GM18526 (cell line): ENCODE measurements around the gene FUZ.

Experiments used
- POLR2A ChIP-seq: IDR thresholded peaks from 3 replicates; pipeline ENCODE4 v1.6.1; 2011; ENCODE audit not compliant: insufficient read length; ENCODE audit errors: extremely low read depth

FUZ gene

DNA sequence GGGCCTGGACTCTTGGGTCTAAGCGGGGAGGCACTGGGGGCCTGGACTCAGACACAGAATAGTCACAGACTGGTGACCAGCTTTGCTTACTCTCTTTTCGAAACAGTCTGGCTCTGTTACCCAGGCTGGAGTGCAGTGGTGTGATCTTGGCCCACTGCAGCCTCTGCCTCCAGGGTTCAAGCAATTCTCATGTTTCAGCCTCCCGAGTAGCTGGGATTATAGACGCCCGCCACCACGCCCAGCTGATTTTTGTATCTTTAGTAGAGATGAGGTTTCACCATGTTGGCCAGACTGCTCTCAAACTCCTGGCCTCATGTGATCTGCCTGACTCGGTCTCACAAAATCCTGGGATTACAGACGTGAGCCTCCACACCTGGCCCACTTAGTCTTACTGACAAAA lies 16.1 kb upstream of the FUZ start:
- no peak for TF ChIP-seq POLR2A

DNA sequence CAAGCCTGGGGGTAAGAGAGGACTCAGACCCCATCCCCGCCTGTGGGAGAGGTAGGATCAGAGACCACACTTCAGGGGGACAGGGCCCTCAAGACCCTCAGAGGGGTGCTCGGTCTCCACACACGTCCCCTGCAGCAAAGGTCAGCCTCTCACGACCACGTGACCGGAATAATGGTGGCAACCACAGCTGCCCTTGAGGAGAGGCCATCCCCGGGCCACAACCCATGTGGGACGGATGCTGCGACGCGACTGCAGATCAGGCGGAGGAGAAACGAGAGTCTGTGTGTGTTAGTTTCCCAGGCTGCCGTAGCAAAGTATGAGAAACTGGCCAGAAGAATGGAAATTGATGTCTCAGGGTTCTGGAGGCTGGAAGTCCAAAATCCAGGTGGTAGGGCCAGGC lies 13.9 kb upstream of the FUZ start:
- no peak for TF ChIP-seq POLR2A

DNA sequence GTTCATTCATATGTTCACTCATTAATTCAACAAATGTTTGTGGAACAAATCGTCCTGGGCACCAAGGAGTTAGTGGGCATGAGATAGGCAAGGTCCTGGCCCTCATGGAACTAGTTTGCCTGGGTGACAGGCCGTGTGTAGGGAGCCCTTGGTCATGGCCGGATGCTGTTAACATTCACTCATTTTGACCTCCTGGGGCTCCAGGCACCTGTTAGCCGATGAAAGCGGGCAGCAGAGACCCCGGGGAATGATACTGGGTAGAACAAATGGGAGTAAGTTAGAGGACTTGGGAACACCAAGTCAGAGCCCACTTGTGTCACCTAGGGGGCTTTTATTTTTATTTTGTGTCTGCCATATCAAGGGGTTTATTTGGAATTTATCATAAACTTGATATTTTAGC lies 11.6 kb upstream of the FUZ start:
- TF ChIP-seq POLR2A, result no peak

DNA sequence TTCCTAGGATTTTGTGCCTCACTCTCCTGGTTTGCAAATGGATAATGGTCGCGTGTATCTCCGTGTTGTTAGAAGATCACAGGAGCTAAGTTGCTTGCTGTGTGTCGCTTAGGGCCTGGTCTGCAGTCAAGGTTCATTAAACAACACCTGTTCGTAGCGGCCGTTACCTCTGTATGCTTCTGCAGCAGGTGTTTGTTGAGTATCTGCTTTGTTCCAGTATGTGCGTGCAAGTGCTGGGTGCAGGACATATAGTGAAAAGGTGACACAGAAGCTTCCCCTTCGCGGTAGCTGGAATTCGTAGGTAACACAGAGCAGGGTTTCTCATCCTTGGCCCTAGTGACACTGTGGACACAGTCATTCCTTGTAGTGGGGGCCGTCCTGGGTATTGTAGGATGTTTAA lies 10.4 kb upstream of the FUZ start:
- TF ChIP-seq POLR2A, result no peak

DNA sequence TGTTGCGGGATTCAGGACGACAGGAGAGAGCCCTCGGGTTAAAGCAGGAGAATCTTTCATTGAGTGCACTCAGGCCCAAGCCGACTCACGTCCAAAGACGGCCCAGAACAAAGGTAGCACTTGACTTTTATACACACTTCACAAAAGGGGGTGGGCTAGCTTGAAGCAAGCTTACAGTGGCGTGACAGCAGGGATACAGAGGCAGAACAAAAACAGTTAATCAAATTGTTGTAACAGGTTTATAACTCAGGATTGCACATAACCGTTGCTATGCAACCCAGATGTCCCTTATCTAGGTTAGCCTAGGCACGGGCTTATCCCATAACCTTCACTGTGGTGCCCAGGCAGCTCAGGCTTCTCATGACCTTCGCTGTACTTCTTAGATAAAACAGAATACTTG lies 7.0 kb upstream of the FUZ start:
- TF ChIP-seq POLR2A, result no peak

DNA sequence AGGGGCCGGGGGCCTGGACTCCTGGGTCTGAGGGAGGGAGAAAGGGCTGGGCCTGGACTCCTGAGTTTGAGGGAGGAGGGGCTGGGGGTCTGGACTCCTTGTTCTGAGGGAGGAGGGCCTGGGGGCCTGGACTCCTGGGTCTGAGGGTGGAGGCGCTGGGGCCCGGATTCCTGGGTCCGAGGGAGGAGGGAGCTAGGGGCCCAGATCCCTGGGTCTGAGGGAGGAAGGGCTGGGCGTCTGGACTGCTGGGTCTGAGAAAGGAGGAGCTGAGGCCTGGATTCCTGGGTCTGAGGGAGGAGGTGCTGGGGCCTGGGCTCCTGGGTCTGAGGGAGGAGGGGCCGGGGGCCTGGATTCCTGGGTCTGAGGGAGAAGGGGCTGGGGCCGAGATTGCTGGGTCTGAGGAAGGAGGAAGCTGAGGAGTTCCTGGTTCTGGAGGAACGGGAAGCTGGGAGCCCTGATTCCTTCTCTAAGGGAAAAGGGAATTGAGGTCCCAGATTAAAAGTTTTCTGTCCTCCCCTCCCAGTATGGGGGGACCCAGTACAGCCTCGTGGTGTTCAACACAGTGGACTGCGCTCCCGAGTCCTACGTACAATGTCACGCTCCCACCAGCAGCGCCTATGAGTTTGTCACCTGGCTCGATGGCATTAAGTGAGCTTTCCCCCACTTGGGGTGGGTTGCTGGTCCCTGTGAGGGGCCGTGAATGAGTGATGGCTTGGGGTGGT lies 5.7 kb upstream of the FUZ start:
- TF ChIP-seq POLR2A, result no peak

DNA sequence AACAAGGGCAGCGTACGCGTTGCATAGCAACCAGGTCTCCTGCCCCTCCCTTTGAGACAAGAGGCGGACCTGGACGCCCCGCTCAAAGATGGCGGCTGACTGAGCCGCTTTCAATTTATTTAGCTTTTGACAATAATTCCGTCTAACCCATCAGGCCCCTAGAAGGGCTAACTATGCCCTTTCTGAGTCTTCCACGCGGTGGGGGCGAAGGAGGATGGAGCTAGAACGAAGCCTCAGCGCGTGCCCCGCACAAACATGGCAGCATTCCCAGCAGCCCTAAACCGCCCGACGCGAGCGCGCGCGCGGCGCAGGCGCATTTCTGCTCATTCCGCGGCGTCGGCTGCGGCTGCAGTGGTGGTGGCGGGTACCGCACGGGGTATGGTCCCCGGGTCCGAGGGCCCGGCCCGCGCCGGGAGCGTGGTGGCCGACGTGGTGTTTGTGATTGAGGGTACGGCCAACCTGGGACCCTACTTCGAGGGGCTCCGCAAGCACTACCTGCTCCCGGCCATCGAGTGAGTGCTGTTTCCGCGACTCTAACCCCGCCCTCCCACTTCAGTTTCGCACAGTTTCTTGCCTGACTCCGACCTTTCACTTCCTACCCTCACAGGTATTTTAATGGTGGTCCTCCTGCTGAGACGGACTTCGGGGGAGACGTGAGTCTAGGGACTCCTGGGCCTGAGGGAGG lies 5.0 kb upstream of the FUZ start, which contains the start of gene MED25:
Gene MED25 (plus strand): TSS at position 326 of the 685 bp plus-strand sequence. CDS start 53 bp downstream, at position 379.
- peak; percentile 81 for TF ChIP-seq POLR2A

DNA sequence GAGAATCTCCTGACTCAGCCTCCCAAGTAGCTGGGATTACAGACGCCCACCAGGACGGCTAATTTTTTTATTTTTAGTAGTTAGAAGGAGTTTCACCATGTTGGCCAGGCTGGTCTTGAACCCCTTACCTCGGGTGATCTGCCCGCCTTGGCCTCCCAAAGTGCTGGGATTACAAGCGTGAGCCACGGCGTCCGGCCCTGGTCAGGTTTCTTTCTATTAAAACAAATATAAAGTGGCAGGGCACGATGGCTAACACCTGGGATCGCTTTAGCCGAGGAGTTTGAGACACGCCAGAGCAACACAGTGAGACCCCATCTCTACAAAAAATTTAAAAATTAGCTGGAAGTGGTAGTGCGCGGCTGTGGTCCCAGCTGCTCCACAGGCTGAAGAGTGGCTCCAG lies 3.5 kb upstream of the FUZ start:
- TF ChIP-seq POLR2A, result no peak

DNA sequence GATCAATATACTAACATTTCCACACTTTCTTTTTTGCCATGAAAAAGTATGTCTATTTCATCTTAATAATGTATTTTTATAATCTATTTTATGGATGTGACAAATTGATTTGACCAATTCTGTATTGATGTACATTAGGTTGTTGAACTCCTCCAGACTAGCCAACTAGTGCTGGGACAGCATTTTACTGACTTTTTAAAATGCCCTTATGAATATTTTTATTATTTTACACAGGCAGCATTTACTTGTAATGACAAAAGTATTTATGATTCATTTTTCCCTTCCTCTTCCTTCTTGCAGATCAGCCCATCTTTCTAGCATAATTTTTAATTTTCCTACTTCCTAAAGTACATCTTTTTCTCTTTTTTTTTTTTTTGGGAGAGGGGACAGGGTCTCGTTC lies 918 bp upstream of the FUZ start:
- no peak for TF ChIP-seq POLR2A

DNA sequence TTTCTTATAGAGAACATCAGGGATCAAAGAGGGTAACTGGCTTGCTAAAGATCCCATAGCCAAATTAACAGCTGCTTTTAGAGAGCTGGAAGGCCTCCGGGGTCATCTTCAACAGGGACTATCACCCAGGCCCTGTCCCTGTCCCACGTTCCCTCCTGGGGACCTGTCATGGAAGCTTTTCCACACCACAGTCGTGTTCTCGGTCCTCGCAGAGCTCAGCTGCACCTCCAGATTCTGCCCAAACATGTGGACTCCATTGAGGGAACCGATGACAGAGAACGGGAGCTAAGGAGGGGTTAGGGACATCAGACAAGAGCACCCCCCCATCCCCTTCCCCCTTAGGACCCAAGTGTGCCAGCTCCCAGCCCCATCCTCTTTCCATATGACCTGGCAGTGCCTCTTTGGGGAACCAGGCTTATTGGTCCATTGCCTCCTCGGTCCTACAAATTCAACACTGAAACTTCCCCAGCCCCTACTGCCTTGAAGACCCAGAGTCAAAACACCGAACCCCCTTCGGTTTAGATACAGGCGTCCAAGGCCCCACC lies 568 bp downstream of the FUZ start:
- TF ChIP-seq POLR2A, result no peak

DNA sequence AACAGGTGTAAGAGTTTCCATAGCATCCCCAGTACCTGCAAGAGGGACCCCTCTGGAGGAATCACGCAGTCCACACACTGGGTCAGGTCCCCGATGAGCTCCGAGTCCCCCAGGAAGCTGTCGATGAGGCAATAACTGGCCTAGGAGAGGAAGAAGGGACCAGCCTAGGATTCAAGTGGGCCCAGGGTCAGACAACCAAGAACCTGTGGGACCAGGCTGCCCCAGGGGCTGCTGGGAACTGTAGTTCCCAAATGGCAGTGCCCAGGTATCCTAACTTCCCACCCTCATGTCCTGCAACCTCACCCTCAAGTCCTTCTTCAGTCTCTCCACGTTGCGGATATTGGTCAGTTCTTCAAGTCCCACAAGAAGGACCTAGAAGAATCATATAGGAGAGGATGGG lies 1.8 kb downstream of the FUZ start:
- no peak for TF ChIP-seq POLR2A

DNA sequence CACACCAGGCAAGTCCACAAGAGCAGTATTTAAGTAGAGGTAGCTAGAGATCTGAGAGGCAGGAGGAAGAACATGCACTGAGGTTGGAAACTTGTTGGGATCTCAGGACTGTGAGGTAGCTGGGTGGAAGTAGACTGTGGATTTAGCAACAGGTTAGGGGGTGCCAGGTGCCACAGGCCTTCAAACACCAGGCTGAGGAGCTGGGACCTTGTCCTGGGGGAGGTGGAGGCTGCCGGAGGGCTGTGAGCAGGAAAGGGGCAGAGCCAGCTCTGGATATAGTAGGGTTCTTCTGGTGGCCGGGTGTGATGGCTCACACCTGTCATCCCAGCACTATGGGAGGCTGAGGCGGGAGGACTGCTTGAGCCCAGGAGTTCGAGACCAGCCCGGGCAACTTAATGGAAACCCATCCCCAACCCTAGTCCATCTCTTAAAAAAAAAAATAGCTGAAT lies 3.1 kb downstream of the FUZ start:
- no peak for TF ChIP-seq POLR2A

DNA sequence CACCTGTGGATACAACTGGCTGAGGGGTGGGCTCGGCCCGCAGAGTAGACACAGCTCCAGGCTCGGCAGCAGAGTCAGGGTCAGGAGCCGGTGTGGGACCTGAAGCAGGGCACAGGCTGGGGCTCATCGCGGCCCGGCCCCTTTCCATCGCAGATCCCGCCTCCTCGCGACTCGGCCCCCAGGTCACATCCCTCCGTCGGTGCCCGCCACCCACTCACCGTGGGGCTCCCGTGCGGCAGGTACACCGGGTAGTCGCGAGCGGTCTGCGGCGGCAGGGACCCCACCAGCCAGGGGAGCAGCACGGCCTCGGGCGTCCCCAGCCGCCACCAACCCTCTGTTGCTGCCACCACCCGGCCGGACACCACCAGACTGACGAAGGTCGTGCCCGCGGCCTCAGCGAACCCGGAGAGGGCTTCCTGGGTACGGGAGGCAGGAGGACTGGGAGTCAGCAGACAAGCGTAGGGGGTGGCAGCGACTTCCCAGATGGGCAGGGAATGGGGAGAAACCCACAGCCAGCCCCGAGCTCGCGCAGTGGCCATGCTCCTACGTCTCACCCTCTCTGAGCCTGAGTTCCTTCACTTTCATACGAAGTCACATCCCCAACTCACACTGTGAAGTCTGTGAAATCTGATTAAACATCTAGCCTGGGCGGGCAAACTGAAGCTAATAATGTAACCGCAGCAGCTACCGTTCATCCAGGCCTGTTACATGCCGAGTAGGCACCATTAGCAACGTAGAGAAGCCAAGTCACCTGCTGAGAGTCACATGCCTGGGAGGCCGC lies 3.7 kb downstream of the FUZ start:
- no peak for TF ChIP-seq POLR2A

DNA sequence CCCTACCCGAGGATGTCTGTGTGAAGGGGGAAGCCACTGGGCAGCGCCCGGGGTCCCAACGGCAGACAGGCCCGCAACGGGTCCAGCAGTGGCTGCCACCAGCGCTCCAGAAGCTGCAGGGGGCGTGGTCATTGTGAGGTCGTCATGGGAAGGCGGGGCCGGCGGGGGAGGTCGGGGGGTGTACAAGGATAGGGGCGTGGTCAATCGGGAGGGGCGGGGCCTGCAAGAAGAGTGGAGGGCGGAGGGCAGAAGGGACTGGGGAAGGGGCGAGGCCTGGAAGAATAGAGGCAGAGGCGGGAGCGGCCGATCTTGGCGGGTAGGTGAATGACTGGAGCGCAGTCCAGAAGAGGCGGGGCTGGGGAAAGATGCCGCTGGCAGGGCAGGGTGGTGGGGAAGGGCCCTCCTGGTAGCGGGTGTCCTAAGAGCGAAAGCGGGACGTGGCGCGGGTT lies 4.4 kb downstream of the FUZ start:
- TF ChIP-seq POLR2A, result no peak

DNA sequence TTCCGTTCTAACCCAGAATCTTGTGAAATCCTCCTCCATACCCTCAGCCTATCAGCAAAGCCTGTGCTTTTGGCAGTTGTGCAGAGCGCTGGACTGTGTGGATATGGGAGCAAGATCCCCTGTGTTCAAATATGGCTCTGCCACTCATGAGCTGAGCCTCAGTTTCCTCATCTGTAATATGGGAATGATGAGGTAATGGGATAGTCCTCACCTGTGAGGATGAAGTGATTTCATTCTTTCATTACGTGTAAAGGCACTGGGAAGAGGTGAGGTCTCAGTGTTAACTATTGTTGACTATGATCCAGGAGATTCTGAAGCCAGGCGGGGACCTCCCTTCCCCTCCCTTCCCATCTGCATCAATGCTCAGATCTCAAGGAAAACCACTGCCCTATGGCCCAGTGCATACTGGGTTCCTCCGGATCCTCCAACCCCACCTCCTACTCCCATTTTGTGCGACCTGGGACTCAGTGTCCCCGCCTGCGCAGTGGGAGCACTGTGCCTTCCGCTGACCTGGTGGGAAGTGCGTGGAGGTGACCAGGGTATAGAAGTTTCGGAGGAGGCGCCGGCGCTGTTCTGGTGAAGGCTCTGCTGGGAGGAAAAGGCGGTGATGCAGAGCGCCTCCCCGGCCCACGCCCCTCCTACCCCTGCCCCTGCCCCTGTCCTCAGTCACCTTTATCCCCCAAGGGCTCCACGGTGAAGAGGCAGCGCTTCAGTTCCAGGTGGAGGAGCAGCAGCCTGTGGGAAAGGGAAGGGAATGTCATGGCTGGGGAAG lies 5.0 kb downstream of the FUZ start:
- TF ChIP-seq POLR2A, result no peak
